D721Med (cell line): ENCODE results near the gene NFU1.

Experiments used
- DNase-seq: peaks from one replicate; pipeline ENCODE4 v3.0.0; 2011; ENCODE audit warnings: low spot score; ENCODE audit not compliant: insufficient read length
- FAIRE-seq: peaks from 2 replicates; lab custom pipeline; 2011; peaks lifted over from hg19 to GRCh38; lab: Jason Lieb, UNC
- CTCF ChIP-seq: IDR thresholded peaks from 2 replicates; pipeline ENCODE4 v1.5.1; 2012; ENCODE audit warnings: mild to moderate bottlenecking, control low read depth; ENCODE audit not compliant: insufficient read depth; ENCODE audit errors: missing control alignments

NFU1 gene

DNA sequence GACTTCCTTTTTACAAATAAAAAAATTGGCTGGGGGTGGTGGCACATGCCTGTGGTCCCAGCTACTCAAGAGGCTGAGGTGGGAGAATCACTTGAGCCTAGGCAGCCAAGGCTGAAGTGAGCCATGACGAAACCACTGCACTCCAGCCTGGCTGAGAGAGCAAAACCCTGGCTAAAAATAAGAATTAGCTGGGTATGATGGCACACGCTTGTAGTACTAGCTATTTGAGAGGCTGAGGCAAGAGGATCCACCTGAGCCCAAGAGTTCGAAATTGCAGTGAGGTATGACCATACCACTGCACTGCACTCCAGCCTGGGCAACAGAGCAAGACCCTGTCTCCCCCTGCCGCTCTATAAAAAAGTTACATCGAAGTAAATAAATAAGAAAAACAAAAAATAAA, 83.9 kb downstream of the NFU1 start:
- FAIRE-seq (no peak), DNase-seq (no peak)
- no peak for TF ChIP-seq CTCF

GRCh38 chr2:69348781-69349180, 88.5 kb downstream of the NFU1 start:
- DNase-seq, result no peak
- FAIRE-seq, result no peak
- no peak for TF ChIP-seq CTCF
